SHP77 treated with DMSO at 0.1 percent for 48 hours (cell line): ENCODE data around the gene CHCHD3.
"Not testable (repeated sequence)": the region's sequence is repeated elsewhere in the genome, so short reads cannot be mapped to it uniquely, and the experiment has no call there.

Experiments used
- DNase-seq: peaks from one replicate; lab custom pipeline; 2025; lab: John Stamatoyannopoulos, UW

Gene CHCHD3

DNA sequence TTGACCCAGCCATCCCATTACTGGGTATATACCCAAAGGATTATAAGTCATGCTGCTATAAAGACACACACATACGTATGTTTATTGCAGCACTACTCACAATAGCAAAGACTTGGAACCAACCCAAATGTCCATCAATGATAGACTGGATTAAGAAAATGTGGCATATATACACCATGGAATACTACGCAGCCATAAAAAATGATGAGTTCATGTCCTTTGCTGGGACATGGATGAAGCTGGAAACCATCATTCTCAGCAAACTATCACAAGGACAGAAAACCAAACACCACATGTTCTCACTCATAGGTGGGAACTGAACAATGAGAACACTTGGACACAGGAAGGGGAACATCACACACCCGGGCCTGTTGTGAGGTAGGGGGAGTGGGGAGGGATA lies 179.6 kb downstream of the CHCHD3 start:
- DNase-seq, result not testable (repeated sequence)

GRCh38 chr7:132901241-132901640 lies 180.6 kb downstream of the CHCHD3 start:
- no peak for DNase-seq

GRCh38 chr7:132899833-132900232 lies 182.1 kb downstream of the CHCHD3 start:
- DNase-seq, result no peak

GRCh38 chr7:132898641-132899175 lies 183.2 kb downstream of the CHCHD3 start:
- not testable (repeated sequence) for DNase-seq

- no peak for DNase-seq
Measured at GRCh38 chr7:132897093-132897687, 184.7 kb downstream of the CHCHD3 start.

DNA sequence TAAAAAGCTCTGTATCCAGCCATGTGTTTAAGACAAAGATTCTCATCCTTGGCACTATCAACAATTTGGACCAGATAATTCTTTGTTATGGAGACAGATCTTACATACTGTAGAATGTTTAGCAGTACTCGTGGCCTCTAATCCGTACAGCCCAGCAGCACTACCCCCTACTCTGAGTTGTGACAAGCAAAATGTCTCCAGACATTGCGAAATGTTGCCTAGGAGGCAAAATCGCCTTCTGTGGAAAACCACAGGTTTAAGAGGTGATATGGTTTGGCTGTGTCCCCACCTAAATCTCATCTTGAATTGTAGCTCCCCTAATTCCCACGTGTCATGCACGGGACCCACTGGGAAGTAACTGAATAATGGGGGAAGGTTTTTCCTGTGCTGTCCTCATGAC lies 186.7 kb downstream of the CHCHD3 start:
- DNase-seq, result no peak

GRCh38 chr7:132893560-132893959 lies 188.3 kb downstream of the CHCHD3 start:
- no peak for DNase-seq

GRCh38 chr7:132892744-132893143 lies 189.1 kb downstream of the CHCHD3 start:
- not testable (repeated sequence) for DNase-seq

GRCh38 chr7:132891554-132891953 lies 190.3 kb downstream of the CHCHD3 start:
- no peak for DNase-seq

GRCh38 chr7:132882714-132883428 lies 199.0 kb downstream of the CHCHD3 start:
- DNase-seq, result no peak

DNA sequence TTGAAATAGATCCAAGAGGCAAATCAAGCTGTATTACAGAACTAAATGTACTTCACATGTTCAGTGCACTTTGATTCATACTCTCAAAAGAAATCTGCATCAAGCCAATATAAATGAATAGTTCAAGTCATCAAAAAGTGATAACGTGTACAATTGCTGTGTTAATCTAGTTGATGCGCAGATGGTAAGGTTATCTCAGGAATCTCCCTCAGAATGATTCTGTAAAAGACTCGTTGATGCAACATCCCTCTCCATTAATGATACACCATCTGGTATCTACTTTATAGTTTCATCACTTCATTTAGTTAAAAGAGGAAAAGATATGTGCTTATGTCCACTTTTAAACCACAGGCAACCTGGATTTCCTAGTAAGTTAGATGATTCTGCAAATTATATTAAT lies 200.6 kb downstream of the CHCHD3 start:
- no peak for DNase-seq

DNA sequence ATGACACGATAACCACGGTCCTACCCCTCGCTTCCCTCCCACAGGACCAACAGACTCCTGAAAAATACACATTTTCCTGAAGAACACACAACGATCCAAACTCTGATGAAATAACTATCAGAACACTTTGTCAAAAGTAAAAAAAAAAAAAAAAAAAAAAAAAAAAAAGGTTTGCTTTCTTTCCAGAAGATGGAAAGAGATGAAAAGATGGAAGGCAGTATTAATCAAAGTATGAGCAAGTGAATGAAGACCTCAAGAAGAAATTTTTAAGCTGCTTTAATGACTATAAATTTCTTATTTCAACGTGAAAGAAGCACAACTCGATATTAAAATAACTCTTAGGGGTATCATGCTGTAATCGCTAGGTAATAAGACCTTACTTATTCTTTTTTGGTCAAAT lies 202.3 kb downstream of the CHCHD3 start:
- DNase-seq, result no peak

- DNase-seq, result no peak
Measured at GRCh38 chr7:132878204-132878919, 203.5 kb downstream of the CHCHD3 start.

DNA sequence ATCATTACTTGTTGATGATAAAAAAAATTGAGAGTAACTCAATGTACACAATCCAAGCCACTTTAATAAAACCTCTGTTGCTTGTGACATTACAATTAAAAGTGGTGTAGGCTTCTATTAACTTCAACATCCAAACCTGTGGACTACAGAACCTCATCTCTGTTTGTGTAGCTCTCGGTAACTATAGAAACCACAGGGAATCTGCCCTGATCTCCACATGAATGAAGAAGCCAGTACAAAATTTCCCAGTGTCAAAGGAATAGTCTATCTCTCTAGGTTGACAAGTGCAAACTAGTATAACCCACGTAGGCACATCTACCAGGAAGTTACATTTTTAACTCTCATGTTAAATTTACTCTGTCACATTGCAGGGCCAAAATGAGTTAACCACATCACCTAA lies 204.3 kb downstream of the CHCHD3 start:
- DNase-seq, result no peak

GRCh38 chr7:132876576-132876975 lies 205.3 kb downstream of the CHCHD3 start:
- DNase-seq, result no peak

GRCh38 chr7:132872034-132872433 lies 209.9 kb downstream of the CHCHD3 start:
- no peak for DNase-seq

GRCh38 chr7:132871419-132871818 lies 210.5 kb downstream of the CHCHD3 start:
- DNase-seq, result no peak

GRCh38 chr7:132869166-132869861 lies 212.6 kb downstream of the CHCHD3 start:
- DNase-seq, result no peak

GRCh38 chr7:132866551-132866950 lies 215.3 kb downstream of the CHCHD3 start:
- no peak for DNase-seq

- no peak for DNase-seq
Measured at GRCh38 chr7:132866144-132866531, 215.8 kb downstream of the CHCHD3 start.

DNA sequence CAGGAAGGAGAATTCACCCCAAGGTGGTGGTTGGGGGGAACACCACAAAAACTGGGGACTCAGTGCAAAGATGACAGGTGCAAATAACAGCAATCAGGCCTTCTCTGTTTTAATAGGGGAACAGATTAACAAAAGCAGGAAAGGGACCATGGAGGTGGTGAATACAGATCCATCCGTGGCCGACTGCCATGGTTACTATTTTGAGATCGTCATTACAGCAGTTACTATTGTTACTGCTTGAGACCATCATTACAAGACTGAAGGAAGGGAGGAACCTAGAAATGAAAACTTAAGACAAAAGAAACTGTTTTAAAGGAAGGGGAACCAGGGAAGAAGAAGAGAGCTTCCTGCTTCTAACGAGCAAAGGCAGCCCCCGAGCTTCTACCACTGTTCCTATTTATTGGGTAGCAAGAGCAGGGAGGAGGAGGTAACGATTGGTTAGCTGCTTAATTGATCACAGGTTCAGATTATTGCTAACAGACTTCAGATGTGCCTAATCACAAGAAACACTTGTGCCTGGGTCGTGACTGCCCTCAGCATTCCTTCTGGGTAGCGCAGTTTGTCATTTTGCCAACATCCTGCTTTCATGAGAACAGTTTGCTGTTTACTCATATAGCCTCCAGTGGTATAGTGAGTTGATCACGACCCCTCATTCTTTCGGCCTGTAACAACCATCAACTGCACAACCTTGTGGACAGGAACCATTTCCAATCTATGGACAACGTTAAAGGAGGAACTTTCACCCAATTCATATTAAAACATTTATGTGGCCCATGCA lies 216.3 kb downstream of the CHCHD3 start:
- no peak for DNase-seq
